GM12864 (cell line): ENCODE measurements around the gene OPHN1.

Source experiments
- DNase-seq: peaks from one replicate; pipeline ENCODE4 v3.0.0-alpha.2; 2011; ENCODE audit warnings: low read depth
- H3K4me3 ChIP-seq: 2 replicates; pipeline ENCODE4 v1.5.1; 2011; ENCODE audit warnings: mild to moderate bottlenecking, low read depth, low read length, control low read depth
- TF ChIP-seq, protein P1 (sequence below): IDR thresholded peaks from 2 replicates; pipeline ENCODE4 v1.5.1; 2011; ENCODE audit warnings: low read depth, mild to moderate bottlenecking, moderate library complexity, low read length, control low read depth, inconsistent platforms; ENCODE audit errors: missing control alignments

OPHN1 gene

DNA sequence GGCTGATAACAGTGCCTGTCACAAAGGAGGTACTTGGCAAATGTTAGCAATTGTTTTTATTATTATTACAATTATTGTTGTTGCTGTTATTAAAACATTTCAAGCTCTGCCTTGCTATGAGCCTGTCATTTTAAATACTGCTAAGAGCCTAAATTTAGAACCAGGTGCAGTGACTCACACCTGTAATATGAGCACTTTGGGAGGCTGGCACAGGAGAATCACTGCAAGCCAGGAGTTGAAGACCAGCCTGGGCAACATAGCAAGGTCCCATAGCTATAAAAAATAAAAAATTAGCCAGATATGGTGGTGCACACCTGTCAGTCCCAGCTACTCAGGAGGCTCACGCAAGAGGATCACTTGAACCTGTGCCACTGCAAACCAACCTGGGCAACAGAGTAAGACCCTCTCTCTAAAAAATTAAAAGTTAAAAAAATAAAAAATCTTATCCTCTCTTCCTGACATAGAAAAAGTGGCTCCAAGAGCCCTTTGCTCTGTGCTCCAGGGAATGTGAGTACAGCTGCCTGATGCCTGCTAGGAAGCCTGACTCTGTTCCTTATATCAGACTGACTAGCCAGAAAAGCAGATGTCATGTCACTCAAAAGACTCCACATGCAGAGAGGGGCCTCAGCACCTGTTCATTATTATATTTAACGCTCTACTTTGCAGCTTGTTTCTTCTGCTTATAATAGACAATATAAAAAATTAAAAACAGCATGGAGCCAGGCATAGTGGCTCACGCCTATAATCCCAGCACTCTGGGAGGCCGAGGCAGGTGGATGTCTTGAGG is 234.0 kb downstream of the OPHN1 start:
- no peak for DNase-seq
- H3K4me3 ChIP-seq: no peak overlapping the region
- TF ChIP-seq, protein P1, sequence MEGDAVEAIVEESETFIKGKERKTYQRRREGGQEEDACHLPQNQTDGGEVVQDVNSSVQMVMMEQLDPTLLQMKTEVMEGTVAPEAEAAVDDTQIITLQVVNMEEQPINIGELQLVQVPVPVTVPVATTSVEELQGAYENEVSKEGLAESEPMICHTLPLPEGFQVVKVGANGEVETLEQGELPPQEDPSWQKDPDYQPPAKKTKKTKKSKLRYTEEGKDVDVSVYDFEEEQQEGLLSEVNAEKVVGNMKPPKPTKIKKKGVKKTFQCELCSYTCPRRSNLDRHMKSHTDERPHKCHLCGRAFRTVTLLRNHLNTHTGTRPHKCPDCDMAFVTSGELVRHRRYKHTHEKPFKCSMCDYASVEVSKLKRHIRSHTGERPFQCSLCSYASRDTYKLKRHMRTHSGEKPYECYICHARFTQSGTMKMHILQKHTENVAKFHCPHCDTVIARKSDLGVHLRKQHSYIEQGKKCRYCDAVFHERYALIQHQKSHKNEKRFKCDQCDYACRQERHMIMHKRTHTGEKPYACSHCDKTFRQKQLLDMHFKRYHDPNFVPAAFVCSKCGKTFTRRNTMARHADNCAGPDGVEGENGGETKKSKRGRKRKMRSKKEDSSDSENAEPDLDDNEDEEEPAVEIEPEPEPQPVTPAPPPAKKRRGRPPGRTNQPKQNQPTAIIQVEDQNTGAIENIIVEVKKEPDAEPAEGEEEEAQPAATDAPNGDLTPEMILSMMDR: no peak

DNA sequence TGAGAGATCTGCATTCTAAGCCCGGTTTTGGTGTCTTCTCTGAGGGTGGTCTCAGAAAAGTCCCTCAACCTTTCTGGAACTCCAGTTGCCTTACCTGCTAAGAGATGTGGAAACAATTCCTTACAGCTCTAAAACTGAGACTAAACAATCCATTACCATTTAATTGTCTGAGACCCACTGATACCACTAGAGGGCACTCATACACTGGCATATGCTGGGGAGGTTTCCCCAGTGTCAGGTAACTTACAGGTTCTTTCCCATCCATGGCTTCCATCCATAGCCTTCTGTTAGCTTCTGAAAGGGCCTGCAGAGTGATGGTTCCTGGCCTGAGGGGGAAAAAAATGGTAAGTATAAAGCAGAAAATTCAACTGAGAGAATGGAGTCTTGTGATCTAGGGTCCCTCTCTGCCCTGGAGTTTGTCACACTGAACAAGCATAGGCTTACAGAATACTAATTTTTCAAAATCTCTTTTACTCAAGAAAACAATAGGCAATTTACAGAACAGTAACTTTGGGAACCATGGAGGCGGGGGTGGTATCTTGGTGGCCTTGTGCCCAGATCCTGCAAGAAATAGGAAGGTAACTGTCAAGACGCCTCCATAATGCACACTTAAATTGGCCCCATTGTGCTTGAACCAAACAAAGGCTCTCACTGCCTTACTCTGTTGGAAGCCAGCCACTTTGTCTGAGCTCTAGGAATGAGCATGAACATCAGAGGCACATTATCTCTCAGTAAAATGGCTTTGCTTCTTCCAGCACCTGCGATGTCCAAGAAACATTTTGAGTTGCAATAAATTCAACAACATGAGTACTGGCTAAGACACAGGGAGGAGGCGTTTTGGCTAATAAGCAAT is 236.1 kb downstream of the OPHN1 start:
- TF ChIP-seq, protein P1: peak; percentile 50
- H3K4me3 ChIP-seq: no peak overlapping the region
- peak; percentile 8 for DNase-seq

DNA sequence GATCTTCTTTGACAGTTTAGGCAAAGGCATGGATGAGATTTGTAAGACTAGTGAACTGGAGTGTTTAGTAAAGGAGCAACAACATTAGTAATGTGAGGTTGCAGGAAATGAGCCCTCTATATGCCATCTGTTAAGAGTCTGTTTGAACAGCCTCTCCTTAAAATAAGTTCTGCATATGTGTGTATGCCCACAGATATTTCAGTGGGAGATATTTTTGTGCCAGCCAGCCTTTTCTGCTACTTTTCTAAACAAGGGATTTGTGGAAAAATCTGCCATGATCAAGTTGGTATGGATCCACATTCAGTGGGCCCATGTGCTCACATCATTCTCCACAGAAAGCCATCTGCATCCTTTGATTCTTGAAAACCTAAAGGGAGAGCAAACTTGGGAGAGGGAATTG is 237.7 kb downstream of the OPHN1 start:
- no peak overlapping the region for H3K4me3 ChIP-seq
- TF ChIP-seq, protein P1: no peak
- no peak for DNase-seq

DNA sequence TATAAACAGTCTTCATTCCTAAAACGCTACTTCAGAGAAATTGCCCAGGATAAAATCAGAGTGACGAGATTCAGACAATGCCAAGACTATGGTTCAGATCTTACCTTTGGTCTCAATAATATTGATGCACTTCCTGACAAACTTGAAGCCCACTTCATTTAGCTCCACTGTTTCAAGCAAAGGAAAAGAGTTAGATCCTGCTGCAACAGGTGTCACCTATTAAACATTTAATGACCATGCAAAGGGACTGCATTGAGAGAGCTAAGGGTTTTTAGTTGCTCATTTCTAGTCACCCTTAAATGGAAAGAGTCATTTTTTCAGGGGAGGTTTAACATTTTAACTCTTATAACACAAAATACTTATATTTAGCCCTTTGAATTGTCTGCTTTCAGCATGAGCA is 239.5 kb downstream of the OPHN1 start:
- DNase-seq: no peak
- TF ChIP-seq, protein P1: no peak
- H3K4me3 ChIP-seq: no peak overlapping the region

DNA sequence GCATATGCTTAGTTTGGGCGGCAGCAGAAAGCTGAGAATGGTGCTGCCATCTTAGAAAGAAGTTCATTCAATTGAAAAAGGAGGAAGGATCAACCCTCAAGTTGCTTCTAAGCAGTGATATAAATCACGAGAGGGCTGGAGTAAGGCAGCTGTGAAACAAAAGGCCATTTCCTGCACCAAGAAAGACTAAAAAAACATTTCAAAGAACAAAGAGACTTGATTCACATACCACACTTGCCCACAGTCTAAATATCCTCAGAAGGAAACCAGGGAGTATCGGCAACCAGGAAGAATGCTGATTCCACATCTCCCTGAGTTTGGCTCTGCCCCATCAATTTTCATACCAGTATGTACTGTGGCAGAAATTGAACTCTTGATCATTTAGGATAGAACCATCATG is 240.1 kb downstream of the OPHN1 start:
- DNase-seq: no peak
- TF ChIP-seq, protein P1: no peak
- no peak overlapping the region for H3K4me3 ChIP-seq

DNA sequence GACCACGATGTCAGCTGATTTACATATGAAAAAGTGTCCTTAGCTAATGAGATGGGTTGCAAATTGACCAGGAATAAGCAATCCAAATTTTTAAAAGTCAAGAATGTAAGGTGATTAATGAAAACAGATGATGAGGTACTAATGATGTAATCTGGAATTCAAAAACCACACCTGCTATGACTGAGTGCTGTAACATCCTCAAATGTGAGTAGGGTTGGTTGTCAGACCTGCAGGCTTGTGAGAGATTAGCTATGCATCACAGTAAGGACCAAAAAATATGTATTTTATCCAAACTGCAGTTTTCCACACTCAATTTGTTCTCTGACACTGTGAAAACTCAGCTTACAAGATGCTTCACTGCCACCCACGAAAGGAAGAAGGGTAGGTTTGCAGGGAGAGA is 242.5 kb downstream of the OPHN1 start:
- no peak overlapping the region for H3K4me3 ChIP-seq
- DNase-seq: no peak
- TF ChIP-seq, protein P1: no peak
